B cell (primary cell): ENCODE data around the gene PPP2R2D. TPM values are rescaled to one million over a fixed set of nuclear protein-coding genes. Genes with fewer than 3 reads are reported as not detected.

Experiments used
- ATAC-seq: fragments of 200-7000 bp; cut with Tn5 transposase; one replicate; pipeline ENCODE4 v1.10.0; 2021; ENCODE audit warnings: low read depth, mild to moderate bottlenecking, moderate number of reproducible peaks, moderate library complexity
- CTCF ChIA-PET: fragments of 350-600 bp; sonication (Branson Sonifier 250); formaldehyde crosslinking; loops from one replicate; lab custom pipeline; 2021; ENCODE audit warnings: antibody characterized with exemption, inconsistent platforms; lab: Charles Lee
- POLR2A ChIA-PET: fragments of 350-600 bp; sonication (Branson Sonifier 250); formaldehyde crosslinking; loops from one replicate; lab custom pipeline; 2021; ENCODE audit warnings: antibody characterized with exemption; lab: Charles Lee
- DNase-seq: peaks from one replicate; pipeline ENCODE4 v3.0.0; 2013
- H2AFZ ChIP-seq: 2 replicates; pipeline ENCODE4 v1.6.1; 2012; ENCODE audit warnings: mild to moderate bottlenecking, low read depth, low read length; ENCODE audit not compliant: insufficient read depth, poor library complexity, severe bottlenecking
- H3K27ac ChIP-seq, 2 donors: 1 replicate in 1 of 2; 2 replicates in 1 of 2; pipeline ENCODE4 v1.5.1; 2012 to 2013; ENCODE audit warnings: low read length in 2 of 2, mild to moderate bottlenecking in 2 of 2, moderate library complexity in 1 of 2
- H3K27me3 ChIP-seq, 4 experiments: fragments of 200-600 bp in 1 of 4; sonication (generic) in 1 of 4; replicated peaks in 1 of 4; 1 replicate in 2 of 4; 2 replicates in 2 of 4; pipeline versions ENCODE4 v1.6.1 to v1.7.0; 2013 to 2016; ENCODE audit warnings: low read length in 3 of 4, mild to moderate bottlenecking in 2 of 4, mixed read lengths in 1 of 4, moderate library complexity in 1 of 4; ENCODE audit not compliant: insufficient read depth in 4 of 4, control insufficient read depth in 3 of 4; ENCODE audit errors: control extremely low read depth in 1 of 4
- H3K36me3 ChIP-seq, 2 experiments: replicated peaks in 1 of 2; 1 replicate in 1 of 2; 2 replicates in 1 of 2; pipeline versions ENCODE4 v1.6.1 to v1.7.1; 2013; ENCODE audit warnings: low read length in 1 of 2; ENCODE audit not compliant: insufficient read depth in 2 of 2, control insufficient read depth in 1 of 2; ENCODE audit errors: control extremely low read depth in 1 of 2, extremely low read depth in 1 of 2
- H3K4me1 ChIP-seq, 2 donors: fragments of 200-600 bp in 1 of 2; sonication (generic) in 1 of 2; 1 replicate in 1 of 2; 2 replicates in 1 of 2; pipeline versions ENCODE4 v1.5.1 to v1.6.1; 2013 to 2017; ENCODE audit warnings: low read length in 2 of 2; ENCODE audit not compliant: control insufficient read depth in 2 of 2, insufficient read depth in 2 of 2
- H3K4me2 ChIP-seq: replicated peaks from 2 replicates; pipeline ENCODE3; 2012; ENCODE audit warnings: mild to moderate bottlenecking, low read depth, low read length; ENCODE audit not compliant: poor library complexity, severe bottlenecking
- H3K4me3 ChIP-seq, 5 experiments: fragments of 200-600 bp in 1 of 5; sonication (generic) in 1 of 5; 1 replicate in 3 of 5; 2 replicates in 2 of 5; pipeline versions ENCODE4 v1.5.1 to v1.7.0; 2011 to 2016; ENCODE audit warnings: low read length in 4 of 5, mild to moderate bottlenecking in 4 of 5, low read depth in 2 of 5, control low read depth in 1 of 5, moderate library complexity in 1 of 5; ENCODE audit not compliant: insufficient read depth in 1 of 5; ENCODE audit errors: control extremely low read depth in 1 of 5, extremely low read depth in 1 of 5
- H3K79me2 ChIP-seq: fragments of 200-600 bp; sonication (generic); one replicate; pipeline ENCODE4 v1.6.0; 2016; ENCODE audit warnings: low read length; ENCODE audit not compliant: control insufficient read depth, insufficient read depth
- H3K9ac ChIP-seq: fragments of 200-600 bp; sonication (generic); 2 replicates; pipeline ENCODE4 v1.6.1; 2017; ENCODE audit warnings: mild to moderate bottlenecking, low read length, moderate library complexity
- H3K9me3 ChIP-seq, 3 donors: one replicate each; pipeline versions ENCODE4 v1.6.1 to v1.7.1; 2013; ENCODE audit warnings: low read length in 2 of 3; ENCODE audit not compliant: control insufficient read depth in 2 of 3, insufficient read depth in 1 of 3; ENCODE audit errors: control extremely low read depth in 1 of 3
- H4K20me1 ChIP-seq: 2 replicates; pipeline ENCODE4 v1.6.0; 2012; ENCODE audit warnings: mild to moderate bottlenecking, low read length; ENCODE audit not compliant: insufficient read depth, control insufficient read depth, poor library complexity, severe bottlenecking
- H3K27ac Mint-ChIP-seq: one replicate; pipeline ENCODE4 v1.8.0; 2021; ENCODE audit warnings: mixed read lengths
- H3K27me3 Mint-ChIP-seq: one replicate; pipeline ENCODE4 v1.8.0; 2021; ENCODE audit warnings: mixed read lengths
- H3K4me1 Mint-ChIP-seq: one replicate; pipeline ENCODE4 v1.8.0; 2021; ENCODE audit warnings: mixed read lengths
- H3K4me3 Mint-ChIP-seq: one replicate; pipeline ENCODE4 v1.8.0; 2021; ENCODE audit warnings: mixed read lengths
- H3K9me3 Mint-ChIP-seq: one replicate; pipeline ENCODE4 v1.8.0; 2022; ENCODE audit warnings: mixed read lengths; ENCODE audit not compliant: insufficient read depth
- CTCF ChIP-seq: fragments of 200-600 bp; IDR thresholded peaks from one replicate; pipeline ENCODE4 v1.8.0; 2022; ENCODE audit warnings: antibody characterized with exemption, mild to moderate bottlenecking
- EZH2 ChIP-seq: IDR thresholded peaks from 2 replicates; pipeline ENCODE4 v1.6.1; 2012; ENCODE audit warnings: borderline replicate concordance, low read depth, mild to moderate bottlenecking, moderate library complexity, low read length; ENCODE audit not compliant: insufficient read depth, poor library complexity, severe bottlenecking
- WGBS: methylation state at CpG from one replicate; pipeline ENCODE4 v1.1.5; 2013; ENCODE audit warnings: missing lambda C conversion rate; ENCODE audit not compliant: insufficient coverage; 5-methylcytosine and 5-hydroxymethylcytosine counted together
- intact Hi-C: fragments of 100-400 bp; cut with micrococcal nuclease; formaldehyde crosslinking; loops from one replicate; pipeline ENCODE4 v1.10.0; 2022
- polyA plus RNA-seq: library from polyadenylated mRNA; depleted of rRNA; stranded (reverse); fragments of >200 nt; gene quantifications from 2 replicates; pipeline ENCODE4 v1.2.3, GENCODE V29; 2012
- total RNA-seq, 2 donors: library from RNA; stranded (reverse); fragments of 120-200 nt in 1 of 2; gene quantifications; 1 replicate in 1 of 2; 2 replicates in 1 of 2; pipeline versions ENCODE4 v1.2.3 to v1.2.4, GENCODE V29; 2013 to 2022

Gene PPP2R2D
- total and polyA plus RNA-seq, 2 donors (not counting 1 experiment from before 2014, with no cell fraction given): 25.8 to 45.6 TPM

GRCh38 chr10:131874991-131875451 lies 25.8 kb upstream of the PPP2R2D start:
- TF ChIP-seq CTCF (peak; percentile 78), EZH2 (no peak)
- ATAC-seq (peak; percentile 56), DNase-seq (peak; percentile 73)
- Histone ChIP-seq H2AFZ (peak overlapping the region; percentile 27), H3K4me3 (no peak overlapping the region), H3K4me1 (peaks cover 0 to 6% of the 10 kb centered on the region in 2 donors), H3K4me2 (peak overlapping the region; percentile 14), H3K27me3 (peaks cover 0 to 9% (median 0%) of the 10 kb centered on the region in 4 experiments), H4K20me1 (no peaks in the 10 kb centered on the region), H3K36me3 (no peaks in the 10 kb centered on the region), H3K9ac (no peak overlapping the region), H3K27ac (no peak overlapping the region), H3K9me3 (no peaks in the 10 kb centered on the region), H3K79me2 (no peaks in the 10 kb centered on the region)
- POLR2A ChIA-PET: no interaction called here
- Mint-ChIP-seq H3K27me3 (peaks cover 27% of the 10 kb centered on the region), H3K4me3 (no peak overlapping the region), H3K27ac (no peak overlapping the region), H3K9me3 (no peaks in the 10 kb centered on the region), H3K4me1 (peaks cover 3% of the 10 kb centered on the region)
- CTCF ChIA-PET: interaction anchor here (0.9 to 2.1 kb wide), 5 partner anchors 11 to 1688 kb away, joined by 3 to 7 read pairs (median 4); no protein-coding TSS in a partner anchor
- WGBS: 8% methylated on average over 16 of the region's 17 CpGs
- intact Hi-C loops: no loop called here

- Histone ChIP-seq H3K9me3 (peaks cover 0 to 1% (median 0%) of the 10 kb centered on the region in 3 donors), H3K79me2 (no peaks in the 10 kb centered on the region), H3K4me1 (peaks cover 0 to 6% of the 10 kb centered on the region in 2 donors), H3K27ac (no peak overlapping the region), H3K4me2 (no peak overlapping the region), H3K4me3 (no peak overlapping the region), H3K9ac (no peak overlapping the region), H4K20me1 (no peaks in the 10 kb centered on the region), H3K36me3 (no peaks in the 10 kb centered on the region), H2AFZ (peak overlapping the region; percentile 27), H3K27me3 (peaks cover 0 to 9% (median 0%) of the 10 kb centered on the region in 4 experiments)
- DNase-seq: no peak
- Mint-ChIP-seq H3K4me3 (no peak overlapping the region), H3K4me1 (peaks cover 3% of the 10 kb centered on the region), H3K27me3 (peaks cover 27% of the 10 kb centered on the region), H3K27ac (no peak overlapping the region), H3K9me3 (no peaks in the 10 kb centered on the region)
- POLR2A ChIA-PET: no interaction called here
- CTCF ChIA-PET: interaction anchor here (0.9 to 2.1 kb wide), 5 partner anchors 10 to 1688 kb away, joined by 3 to 7 read pairs (median 4); no protein-coding TSS in a partner anchor
- WGBS: 90% methylated on average over 8 of the region's 10 CpGs
- intact Hi-C loops: no loop called here
- TF ChIP-seq CTCF (no peak), EZH2 (no peak)
- no peak for ATAC-seq
Observed at GRCh38 chr10:131875501-131875900, 25.3 kb upstream of the PPP2R2D start.
